ENCODE data around the gene ALKBH6. TPM values are rescaled to one million over a fixed set of nuclear protein-coding genes. Genes with fewer than 3 reads are reported as not detected.

ALKBH6 gene
- total and polyA plus RNA-seq, 2 of the 13 experiments (the other 11 are each of a cell fraction or from before 2014, with no cell fraction given) = 13.7 to 18.1 TPM

GRCh38 chr19:35992907-35993765 is 20.9 kb downstream of the ALKBH6 start:
- no peaks in the 10 kb centered on the region for H3K9me3 ChIP-seq (ENCODE audit: low read length)
- H3K4me2 ChIP-seq (ENCODE audit: low read depth, low read length) = no peak overlapping the region
- ATAC-seq (no peak), FAIRE-seq (no peak), DNase-seq (ENCODE audit: low spot score) (no peak)
- 80% methylated on average over 7 of the region's 8 CpGs for WGBS (ENCODE audit: low lambda C conversion rate)
- POLR2A ChIA-PET = interaction anchor here (4.2 kb wide), 1 partner anchor 61 kb away, joined by 14 read pairs; the partner anchor contains the start of genes THAP8 and WDR62
- in situ Hi-C loops (cut with HindIII; ENCODE audit: extremely low pct_ligation_motif_present, low pct_unique_long_range_greater_than_20kb) = no loop called here
- CTCF ChIA-PET (ENCODE audit: low intra/inter-chr PET ratio, low total read pairs) = no interaction called here
- H3K79me2 ChIP-seq (ENCODE audit: insufficient read depth, low read length) = peaks cover 24% of the 10 kb centered on the region
- peaks cover 5% of the 10 kb centered on the region for H4K20me1 ChIP-seq (ENCODE audit: insufficient read depth, low read length)
- no peak overlapping the region for H2AFZ ChIP-seq (ENCODE audit: low read length)
- intact Hi-C loops (cut with micrococcal nuclease; ENCODE audit: unreplicated experiment) = no loop called here
- no peak overlapping the region for H3K9ac ChIP-seq (ENCODE audit: insufficient read depth, low read depth, low read length)
- peaks cover 42% of the 10 kb centered on the region for H3K4me1 ChIP-seq (ENCODE audit: insufficient read depth, low read length)
- no peak overlapping the region for H3K4me3 ChIP-seq (replicated peaks in 1 of 3; ENCODE audit: insufficient read depth in 1 of 3, low read depth in 2 of 3, low read length in 3 of 3)
- TF ChIP-seq HNF1A (IDR thresholded peaks at IDR 0.05; ENCODE audit: low read depth) (no peak), HNF1A (CRISPR knock-in tag; IDR thresholded peaks at IDR 0.05; ENCODE audit: borderline replicate concordance) (no peak), BORCS8-MEF2B (CRISPR knock-in tag; IDR thresholded peaks at IDR 0.05) (no peak), ZNF503 (CRISPR knock-in tag; IDR thresholded peaks at IDR 0.05) (no peak), ZNF615 (CRISPR knock-in tag; IDR thresholded peaks at IDR 0.05; ENCODE audit: borderline replicate concordance) (no peak), IKZF1 (IDR thresholded peaks at IDR 0.05) (no peak), ZNF121 (CRISPR knock-in tag; IDR thresholded peaks at IDR 0.05) (0 out of 2 replicates have a peak, but pooled peaks have one; percentile 30), ZBTB34 (CRISPR knock-in tag; IDR thresholded peaks at IDR 0.05) (no peak), ETS1 (CRISPR knock-in tag; IDR thresholded peaks at IDR 0.05) (no peak)
- H3K27me3 ChIP-seq (ENCODE audit: control insufficient read depth in 1 of 2, insufficient read depth in 2 of 2, low read length in 2 of 2) = no peaks in the 10 kb centered on the region
- H3K36me3 ChIP-seq (replicated peaks in 1 of 2; ENCODE audit: control insufficient read depth in 1 of 2, insufficient read depth in 2 of 2, low read length in 2 of 2) = peaks cover 4 to 6% of the 10 kb centered on the region in 2 experiments; a peak in 2 of 5 replicates
- no peak overlapping the region for H3K27ac ChIP-seq (ENCODE audit: extremely low read length, insufficient read depth, low read length)
- no TSS peak for BruUV-seq (replicated peaks)

Measured in HepG2 (cell line).